Peyer's patch (tissue), 4 donors: Measurements from ENCODE around the gene ZNF384.

Experiments used
- CTCF ChIP-seq, 6 experiments: fragments of 450-650 bp in 4 of 6; fragments of 200-600 bp in 2 of 6; sonication (generic) in 1 of 6; IDR thresholded peaks; one replicate each; pipeline ENCODE4 v1.5.1; 2017 to 2019; ENCODE audit warnings: antibody characterized with exemption in 6 of 6, mild to moderate bottlenecking in 3 of 6, moderate library complexity in 1 of 6
- POLR2A ChIP-seq, 2 donors: fragments of 450-650 bp; IDR thresholded peaks; one replicate each; pipeline ENCODE4 v1.5.1; 2017; ENCODE audit warnings: antibody characterized with exemption in 2 of 2, mild to moderate bottlenecking in 2 of 2, moderate library complexity in 2 of 2

DNA sequence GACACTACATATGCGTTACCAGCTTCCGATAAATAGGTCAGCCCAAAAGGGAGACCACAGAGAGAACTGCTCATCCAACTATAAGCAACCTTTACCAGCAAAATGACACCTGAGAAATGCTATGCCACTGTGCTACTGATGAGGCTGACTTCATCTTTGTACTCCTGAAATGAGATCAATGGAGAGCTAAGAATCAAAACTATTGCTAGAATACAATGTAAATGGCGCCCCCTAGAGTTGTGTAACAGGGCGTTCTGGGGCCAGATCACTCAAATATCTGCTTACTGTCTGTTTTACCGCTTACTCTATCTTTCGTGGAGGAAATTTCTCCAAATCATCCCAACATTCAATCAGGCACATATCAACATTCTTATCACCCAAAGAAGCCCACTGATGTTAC lies 4.6 kb downstream of the ZNF384 start:
- TF ChIP-seq CTCF (IDR thresholded peaks at IDR 0.05) (peak in 5 of 6 experiments; percentile 24 to 54 (median 45)), POLR2A (IDR thresholded peaks at IDR 0.05) (no peak)
